Measurements from ENCODE around the gene REG3A.

REG3A gene

DNA sequence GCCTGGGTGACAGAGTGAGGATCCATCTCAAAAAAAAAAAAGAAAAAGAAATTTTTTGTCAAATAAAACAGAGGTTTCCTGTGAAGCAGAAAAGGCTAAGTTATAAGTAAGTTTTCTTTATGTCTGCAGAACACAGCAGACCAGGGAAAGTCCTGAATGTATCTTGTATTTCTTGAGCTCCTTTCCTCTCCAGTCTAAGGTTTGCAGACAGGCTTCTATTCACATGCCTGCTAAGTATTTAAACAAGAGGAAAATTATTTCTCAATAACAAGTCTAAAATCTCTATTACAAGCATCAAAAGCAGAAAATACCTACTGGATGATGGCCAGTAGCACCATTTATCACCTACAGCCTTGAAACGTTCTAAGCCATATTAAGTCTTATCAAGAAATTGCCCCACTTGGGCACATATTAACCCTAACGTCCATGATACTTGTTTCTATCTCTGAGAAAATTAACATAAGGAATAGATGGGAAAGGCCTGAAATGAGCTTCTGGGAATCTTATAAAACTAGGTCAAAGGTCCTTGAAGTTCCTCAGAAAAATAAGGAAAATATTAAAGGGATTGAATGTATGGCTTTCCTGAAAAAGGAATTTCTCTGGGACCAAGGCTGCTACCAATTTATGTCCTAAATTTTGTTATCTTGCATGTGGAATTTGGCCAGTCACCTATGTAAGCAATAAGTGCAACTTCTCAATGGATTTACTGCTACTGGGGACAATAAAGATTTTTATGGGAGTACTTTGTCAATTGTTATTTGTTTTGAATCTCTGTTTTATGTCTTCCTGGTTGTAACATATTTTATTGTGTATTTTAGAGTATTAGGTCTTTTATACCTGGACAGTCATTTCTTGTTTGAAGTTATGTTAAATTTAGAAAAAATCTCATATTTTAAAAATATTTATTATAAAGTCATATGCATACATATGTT, 42.3 kb downstream of the REG3A start:
- DNase-seq: no peak

DNA sequence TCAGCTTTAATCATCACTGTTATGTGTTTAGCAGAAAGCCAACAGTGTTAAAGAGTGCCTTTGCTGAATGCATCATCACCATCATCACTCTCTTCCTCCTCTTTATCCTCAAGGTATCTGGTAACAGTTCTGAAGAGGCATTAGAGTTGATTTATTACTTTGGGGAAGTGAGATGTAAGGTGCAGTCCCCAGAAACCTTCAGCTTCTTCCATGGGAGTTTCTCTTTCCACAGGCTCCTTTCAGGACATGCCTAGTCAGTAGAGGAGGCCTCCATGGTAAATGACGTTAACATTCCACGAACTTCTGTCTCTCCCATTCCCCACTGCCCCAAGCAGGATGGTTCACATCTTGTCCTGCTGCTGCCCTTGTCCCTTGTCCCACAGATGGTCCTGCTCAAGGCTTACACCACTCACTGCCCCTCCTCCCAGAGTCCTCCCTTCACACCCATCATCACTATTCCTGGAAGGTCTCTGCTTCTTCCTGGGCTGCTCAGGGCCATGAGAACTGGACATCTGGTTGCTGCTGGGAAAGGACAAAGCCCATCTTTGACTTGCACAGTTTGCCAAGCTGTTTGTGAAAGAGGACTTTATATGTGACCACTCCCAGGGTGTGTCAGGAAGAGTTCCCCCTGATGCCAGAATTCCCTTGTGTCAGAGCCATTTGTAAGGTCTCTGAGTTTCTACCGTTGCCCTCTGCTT, 44.6 kb downstream of the REG3A start:
- no peak for DNase-seq

GRCh38 chr2:79112269-79112668, 47.3 kb downstream of the REG3A start:
- DNase-seq: no peak
